Stimulated activated CD8-positive, alpha-beta memory T cell treated with anti-CD3 and anti-CD28 coated beads, Interleukin-7, amount 100 ng/mL, for 4 hours (primary cell): ENCODE results near the gene OR11G2.
"Not testable (repeated sequence)": the region's sequence is repeated elsewhere in the genome, so short reads cannot be mapped to it uniquely, and the experiment has no call there.

Experiments used
- DNase-seq, 2 donors: peaks; one replicate each; pipeline ENCODE4 v3.0.0-alpha.2; 2020; ENCODE audit warnings: low read depth in 2 of 2

The OR11G2 gene

DNA sequence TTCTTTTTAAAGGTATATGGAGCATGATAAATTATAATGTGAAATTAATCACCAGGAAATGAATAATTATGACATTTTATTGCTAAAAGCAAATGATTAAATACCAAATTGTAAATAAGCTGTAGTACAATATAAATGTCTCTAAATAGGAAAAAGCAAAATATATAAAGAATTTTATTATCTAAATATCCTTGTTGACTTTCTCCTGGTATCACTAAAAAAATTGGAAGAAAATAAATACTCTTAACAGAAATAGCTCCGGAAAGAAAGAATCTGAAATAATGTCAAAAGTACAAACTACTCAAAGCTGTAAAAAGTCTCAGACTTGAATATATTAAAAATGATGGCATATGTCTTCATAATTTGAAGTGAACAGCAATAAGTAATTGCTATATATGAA lies 38.0 kb downstream of the OR11G2 start, which contains the start of gene OR11H7:
Gene OR11H7, plus strand, starts transcription at position 301 of the 400 bp plus-strand sequence.
- DNase-seq: no peak

DNA sequence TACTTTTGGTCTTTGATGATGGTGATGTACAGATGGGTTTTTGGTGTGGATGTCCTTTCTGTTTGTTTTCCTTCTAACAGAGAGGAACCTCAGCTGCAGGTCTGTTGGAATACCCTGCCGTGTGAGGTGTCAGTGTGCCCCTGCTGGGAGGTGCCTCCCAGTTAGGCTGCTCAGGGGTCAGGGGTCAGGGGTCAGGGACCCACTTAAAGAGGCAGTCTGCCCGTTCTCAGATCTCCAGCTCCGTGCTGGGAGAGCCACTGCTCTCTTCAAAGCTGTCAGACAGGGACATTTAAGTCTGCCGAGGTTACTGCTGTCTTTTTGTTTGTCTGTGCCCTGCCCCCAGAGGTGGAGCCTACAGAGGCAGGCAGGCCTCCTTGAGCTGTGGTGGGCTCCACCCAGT lies 44.7 kb downstream of the OR11G2 start:
- not testable (repeated sequence) for DNase-seq

DNA sequence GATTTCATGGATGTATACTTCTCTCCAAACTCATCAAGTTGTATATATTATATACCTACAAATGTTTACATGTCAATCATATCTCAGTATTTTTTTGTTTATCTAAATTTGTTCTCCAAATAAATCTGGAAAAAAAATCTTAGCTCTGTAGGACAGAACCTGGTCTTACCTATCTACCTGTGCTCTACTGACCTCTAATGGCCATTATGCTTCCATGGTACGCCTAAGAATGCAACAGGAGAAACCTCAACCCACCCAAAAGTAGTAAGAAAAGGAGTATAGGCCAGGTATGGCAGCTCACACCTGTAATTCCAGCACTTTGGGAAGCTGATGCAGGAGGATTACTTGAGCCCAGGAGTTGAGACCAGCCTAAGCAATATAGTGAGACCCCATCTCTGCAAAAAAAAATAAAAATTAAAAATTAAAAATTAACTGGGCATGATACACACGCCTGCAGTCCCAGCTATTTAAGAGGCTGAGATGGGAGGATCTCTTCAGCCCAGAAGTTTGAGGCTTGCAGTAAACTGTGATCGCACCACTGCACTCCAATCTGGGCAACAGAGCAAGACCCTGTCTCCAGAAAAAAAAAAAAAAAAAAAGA lies 57.0 kb downstream of the OR11G2 start:
- DNase-seq: no peak
